Uterus (tissue), 2 donors: Measurements from ENCODE around the gene ESRRB.

ENCODE experiments used
- CTCF ChIP-seq, 4 experiments: fragments of 200-600 bp in 2 of 4; fragments of 450-650 bp in 2 of 4; sonication (generic) in 2 of 4; IDR thresholded peaks; one replicate each; pipeline ENCODE4 v1.5.1; 2016 to 2019; ENCODE audit warnings: antibody characterized with exemption in 4 of 4, mild to moderate bottlenecking in 2 of 4, moderate library complexity in 1 of 4
- POLR2A ChIP-seq, 2 donors: fragments of 450-650 bp; IDR thresholded peaks; one replicate each; pipeline ENCODE4 v1.6.1; 2016; ENCODE audit warnings: antibody characterized with exemption in 2 of 2, mild to moderate bottlenecking in 1 of 2, moderate library complexity in 1 of 2

DNA sequence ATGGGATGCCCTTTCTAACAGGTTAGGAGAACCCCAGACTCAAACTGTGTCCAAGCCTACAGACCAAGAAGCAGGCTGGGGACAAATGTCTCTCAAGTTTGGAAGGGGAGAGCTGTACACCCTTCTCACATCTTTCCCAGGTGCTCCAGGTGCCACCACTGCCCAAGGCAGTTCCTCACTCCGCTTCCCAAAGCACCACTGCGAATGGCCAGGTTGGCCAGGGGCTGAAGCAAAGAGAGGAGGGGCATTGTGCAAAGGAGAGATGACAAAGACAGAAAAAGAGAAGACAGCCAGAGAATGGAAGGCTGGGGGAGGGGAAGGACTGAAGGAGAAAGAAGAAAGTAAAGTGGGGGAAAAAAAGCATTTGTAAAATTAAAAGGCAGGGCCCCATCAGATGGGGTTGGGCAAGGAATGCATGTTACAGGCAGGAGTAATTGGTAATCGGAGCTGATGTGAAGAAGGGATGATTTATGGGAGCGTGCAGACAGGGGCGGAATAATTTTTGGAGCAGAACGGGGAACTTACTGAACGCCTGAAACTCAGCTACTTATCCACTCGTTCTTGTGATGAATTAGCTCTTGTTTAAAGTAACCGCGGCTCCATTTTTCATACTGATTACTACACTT lies 165.8 kb downstream of the ESRRB start:
- TF ChIP-seq CTCF (IDR thresholded peaks at IDR 0.05) (no peak), POLR2A (IDR thresholded peaks at IDR 0.05) (no peak)
